A673 (cell line): ENCODE measurements around the gene NLRP9. TPM values are rescaled to one million over a fixed set of nuclear protein-coding genes. Genes with fewer than 3 reads are reported as not detected.
"Not testable (repeated sequence)": the region's sequence is repeated elsewhere in the genome, so short reads cannot be mapped to it uniquely, and the experiment has no call there.

Experiments
- BruUV-seq: library from RNA; stranded (reverse); fragments of 400-500 nt; replicated peaks from 2 replicates; lab custom pipeline; 2021; lab: Mats Ljungman, UMichigan
- CTCF ChIA-PET: fragments of 300-600 bp; sonication (Branson Sonifier 250); formaldehyde crosslinking; loops from one replicate; lab custom pipeline; 2022; ENCODE audit warnings: antibody characterized with exemption; lab: Charles Lee
- POLR2A ChIA-PET: fragments of 300-600 bp; sonication (Branson Sonifier 250); formaldehyde crosslinking; loops from one replicate; lab custom pipeline; 2022; ENCODE audit warnings: antibody characterized with exemption; ENCODE audit not compliant: low non-redundant PET; lab: Charles Lee
- DNase-seq: peaks from one replicate; pipeline ENCODE4 v3.0.0-alpha.2; 2015; ENCODE audit warnings: low spot score
- H3K27ac ChIP-seq: fragments of 200-600 bp; sonication (generic); 2 replicates; pipeline ENCODE4 v1.5.1; 2016; ENCODE audit warnings: mixed run types, low read depth, mild to moderate bottlenecking, mixed read lengths, antibody characterized with exemption, low read length; ENCODE audit not compliant: poor library complexity, severe bottlenecking
- H3K27me3 ChIP-seq: fragments of 200-600 bp; sonication (generic); replicated peaks from 2 replicates; pipeline ENCODE4 v1.6.1; 2017; ENCODE audit warnings: mixed run types, low read depth, mild to moderate bottlenecking, mixed read lengths, antibody characterized with exemption, low read length; ENCODE audit not compliant: insufficient read depth, poor library complexity
- H3K36me3 ChIP-seq: fragments of 200-600 bp; sonication (generic); 2 replicates; pipeline ENCODE4 v1.6.1; 2016; ENCODE audit warnings: mixed run types, mild to moderate bottlenecking, mixed read lengths, antibody characterized with exemption, low read length; ENCODE audit not compliant: insufficient read depth, poor library complexity, severe bottlenecking
- H3K4me1 ChIP-seq: fragments of 200-600 bp; sonication (generic); 2 replicates; pipeline ENCODE4 v1.6.1; 2017; ENCODE audit warnings: mixed run types, mild to moderate bottlenecking, mixed read lengths, antibody characterized with exemption, low read length; ENCODE audit not compliant: insufficient read depth, poor library complexity, severe bottlenecking
- H3K4me3 ChIP-seq: fragments of 200-600 bp; sonication (generic); 2 replicates; pipeline ENCODE4 v1.5.1; 2016; ENCODE audit warnings: low read depth, mixed run types, mild to moderate bottlenecking, mixed read lengths, low read length; ENCODE audit not compliant: poor library complexity, severe bottlenecking
- H3K9me3 ChIP-seq: fragments of 200-600 bp; sonication (generic); 2 replicates; pipeline ENCODE4 v1.6.1; 2016; ENCODE audit warnings: mixed run types, low read depth, mild to moderate bottlenecking, mixed read lengths, antibody characterized with exemption, low read length; ENCODE audit not compliant: poor library complexity, severe bottlenecking
- CTCF ChIP-seq: fragments of 300-800, 200-600 bp; sonication (generic); conservative IDR thresholded peaks from 2 replicates; pipeline ENCODE4 v1.5.1; 2017; ENCODE audit warnings: low read depth, mild to moderate bottlenecking, antibody characterized with exemption, low read length, moderate library complexity, mixed read lengths
- EZH2 ChIP-seq: fragments of 200-600 bp; sonication (generic); IDR thresholded peaks from 2 replicates; pipeline ENCODE4 v1.6.1; 2017; ENCODE audit warnings: borderline replicate concordance, low read depth, mild to moderate bottlenecking, mixed read lengths, antibody characterized with exemption, low read length; ENCODE audit not compliant: poor library complexity, severe bottlenecking
- intact Hi-C: fragments of 100-400 bp; cut with micrococcal nuclease; formaldehyde crosslinking; loops from one replicate; pipeline ENCODE4 v1.10.0; 2022; ENCODE audit not compliant: unreplicated experiment
- total RNA-seq: library from RNA; stranded (reverse); gene quantifications from 2 replicates; pipeline ENCODE4 v1.2.3, GENCODE V29; 2021

NLRP9 gene
- total RNA-seq, 1 experiment from 2014 or later = not detected

- H3K27ac ChIP-seq = no peak overlapping the region
- TF ChIP-seq EZH2 (no peak), CTCF (no peak)
- intact Hi-C loops = no loop called here
- DNase-seq = no peak
- no peaks in the 10 kb centered on the region for H3K9me3 ChIP-seq
- H3K36me3 ChIP-seq = no peaks in the 10 kb centered on the region
- BruUV-seq = no TSS peak
- CTCF ChIA-PET = interaction anchor here (0.6 kb wide), 1 partner anchor 147 kb away, joined by 7 read pairs; no protein-coding TSS in a partner anchor
- H3K4me3 ChIP-seq = no peak overlapping the region
- POLR2A ChIA-PET = no interaction called here
- no peaks in the 10 kb centered on the region for H3K4me1 ChIP-seq
- H3K27me3 ChIP-seq = peaks cover 37% of the 10 kb centered on the region
Observed at GRCh38 chr19:55720801-55721200, 17.4 kb downstream of the NLRP9 start.

- TF ChIP-seq CTCF (no peak), EZH2 (no peak)
- H3K4me3 ChIP-seq = no peak overlapping the region
- H3K27me3 ChIP-seq = peaks cover 40% of the 10 kb centered on the region
- CTCF ChIA-PET = interaction anchor here (0.6 kb wide), 1 partner anchor 146 kb away, joined by 7 read pairs; no protein-coding TSS in a partner anchor
- BruUV-seq = no TSS peak
- intact Hi-C loops = no loop called here
- H3K9me3 ChIP-seq = no peaks in the 10 kb centered on the region
- no peak for DNase-seq
- no peaks in the 10 kb centered on the region for H3K36me3 ChIP-seq
- no peak overlapping the region for H3K27ac ChIP-seq
- no peaks in the 10 kb centered on the region for H3K4me1 ChIP-seq
- POLR2A ChIA-PET = no interaction called here
Observed at GRCh38 chr19:55720214-55720746, 17.9 kb downstream of the NLRP9 start.

GRCh38 chr19:55717879-55718711 lies 20.1 kb downstream of the NLRP9 start:
- CTCF ChIA-PET, H3K4me1 ChIP-seq, H3K4me3 ChIP-seq, BruUV-seq, POLR2A ChIA-PET, H3K9me3 ChIP-seq, H3K36me3 ChIP-seq, intact Hi-C loops, H3K27ac ChIP-seq, DNase-seq: not testable (repeated sequence)
- H3K27me3 ChIP-seq = peaks cover 44% of the 10 kb centered on the region
